A549 (cell line): Measurements from ENCODE around the gene MTIF3.

Experiments used
- CBX2 ChIP-seq: fragments of 200-600 bp; sonication (generic); IDR thresholded peaks from 2 replicates; pipeline ENCODE4 v1.6.1; 2016; ENCODE audit warnings: low read depth, mild to moderate bottlenecking, borderline replicate concordance
- CHD2 ChIP-seq: fragments of 150-350 bp; IDR thresholded peaks from 2 replicates; pipeline ENCODE4 v1.6.1; 2014; ENCODE audit warnings: low read length; ENCODE audit not compliant: partially characterized antibody
- CTCF ChIP-seq: fragments of >200 bp; sonication (Bioruptor Twin); formaldehyde crosslinking; IDR thresholded peaks from 3 replicates; pipeline ENCODE4 v1.5.1; 2016
- EP300 ChIP-seq, 2 experiments: fragments of >200 bp; sonication (Bioruptor Twin); formaldehyde crosslinking; IDR thresholded peaks; 2 replicates in 1 of 2; 3 replicates in 1 of 2; pipeline ENCODE4 v1.6.1; 2016 to 2017
- JUN ChIP-seq, 2 experiments: fragments of >200 bp; sonication (Bioruptor Twin); formaldehyde crosslinking; IDR thresholded peaks; 2 replicates in 1 of 2; 3 replicates in 1 of 2; pipeline ENCODE4 v1.6.1; 2016 to 2017
- JUNB ChIP-seq: fragments of >200 bp; sonication (Bioruptor Twin); formaldehyde crosslinking; IDR thresholded peaks from 2 replicates; pipeline ENCODE4 v1.6.1; 2016
- KDM1A ChIP-seq: fragments of 200-600 bp; sonication (generic); IDR thresholded peaks from 2 replicates; pipeline ENCODE4 v1.6.1; 2016; ENCODE audit warnings: low read depth, mild to moderate bottlenecking
- NFE2L2 ChIP-seq: fragments of 150-350 bp; conservative IDR thresholded peaks from 2 replicates; pipeline ENCODE4 v1.6.1; 2014; ENCODE audit warnings: low read length
- POLR2A ChIP-seq: IDR thresholded peaks from 2 replicates; pipeline ENCODE4 v1.6.1; 2012; ENCODE audit warnings: mild to moderate bottlenecking, low read length
- SMC3 ChIP-seq: fragments of >200 bp; sonication (Bioruptor Twin); formaldehyde crosslinking; IDR thresholded peaks from 3 replicates; pipeline ENCODE4 v1.6.1; 2018; ENCODE audit warnings: inconsistent platforms
- SREBF2 ChIP-seq: fragments of 450-650 bp; IDR thresholded peaks from 2 replicates; pipeline ENCODE4 v1.6.1; 2014; ENCODE audit warnings: mild to moderate bottlenecking, moderate library complexity
- TP53 ChIP-seq: fragments of 250-450 bp; sonication (Bioruptor Pico); IDR thresholded peaks from 2 replicates; pipeline ENCODE4 v1.5.0; 2021; ENCODE audit warnings: mild to moderate bottlenecking, moderate library complexity
- USF2 ChIP-seq: fragments of 450-650 bp; IDR thresholded peaks from 2 replicates; pipeline ENCODE4 v1.6.1; 2014; ENCODE audit warnings: antibody characterized with exemption

- no peak for TF ChIP-seq POLR2A
- TF ChIP-seq USF2: no peak
- no peak for TF ChIP-seq CHD2
- TF ChIP-seq JUN (IDR thresholded peaks at IDR 0.05): no peak
- no peak for TF ChIP-seq SMC3
- no peak for TF ChIP-seq NFE2L2
- TF ChIP-seq CTCF: no peak
- no peak for TF ChIP-seq EP300 (IDR thresholded peaks at IDR 0.05)
- TF ChIP-seq TP53 (CRISPR knock-in tag): no peak
- no peak for TF ChIP-seq SREBF2
- TF ChIP-seq CBX2: no peak
- no peak for TF ChIP-seq KDM1A
- TF ChIP-seq JUNB: no peak
Observed at GRCh38 chr13:27403727-27404385, 46.5 kb downstream of the MTIF3 start.
